GM23338 (cell line): ENCODE results near the gene NIPA2. TPM values are rescaled to one million over a fixed set of nuclear protein-coding genes. Genes with fewer than 3 reads are reported as not detected.

Source experiments
- ATAC-seq: fragments of 200-7000 bp; cut with Tn5 transposase; 3 replicates; pipeline ENCODE4 v1.9.1; 2020
- DNase-seq: peaks from one replicate; pipeline ENCODE4 v3.0.0-alpha.2; 2015; ENCODE audit warnings: low spot score
- H2AFZ ChIP-seq: fragments of 200-600 bp; sonication (generic); 2 replicates; pipeline ENCODE4 v1.8.0; 2016; ENCODE audit warnings: antibody characterized with exemption, mild to moderate bottlenecking, moderate library complexity
- H3F3A ChIP-seq: fragments of 200-600 bp; sonication (generic); replicated peaks from 2 replicates; pipeline ENCODE4 v1.8.0; 2017; ENCODE audit warnings: antibody characterized with exemption, mixed run types, low read depth
- H3K27ac ChIP-seq: fragments of 200-600 bp; sonication (generic); 2 replicates; pipeline ENCODE4 v1.6.1; 2016; ENCODE audit warnings: low read depth
- H3K27me3 ChIP-seq: fragments of 200-600 bp; sonication (generic); 2 replicates; pipeline ENCODE4 v1.8.0; 2016; ENCODE audit warnings: mild to moderate bottlenecking, mixed run types, moderate library complexity; ENCODE audit not compliant: insufficient read depth
- H3K36me3 ChIP-seq: fragments of 200-600 bp; sonication (generic); 2 replicates; pipeline ENCODE4 v1.8.0; 2016; ENCODE audit warnings: mild to moderate bottlenecking; ENCODE audit not compliant: insufficient read depth
- H3K4me1 ChIP-seq: fragments of 200-600 bp; sonication (generic); 2 replicates; pipeline ENCODE4 v1.8.0; 2016; ENCODE audit warnings: mild to moderate bottlenecking, moderate library complexity; ENCODE audit not compliant: insufficient read depth
- H3K4me2 ChIP-seq: fragments of 200-600 bp; sonication (generic); 2 replicates; pipeline ENCODE4 v1.7.1; 2017; ENCODE audit warnings: mixed run types
- H3K4me3 ChIP-seq: fragments of 200-600 bp; sonication (generic); 2 replicates; pipeline ENCODE4 v1.6.1; 2016; ENCODE audit warnings: mixed run types
- H3K79me2 ChIP-seq: fragments of 200-600 bp; sonication (generic); replicated peaks from 2 replicates; pipeline ENCODE4 v1.8.0; 2017; ENCODE audit warnings: mild to moderate bottlenecking; ENCODE audit not compliant: insufficient read depth
- H3K9me2 ChIP-seq: fragments of 200-600 bp; sonication (generic); 2 replicates; pipeline ENCODE4 v1.8.0; 2017; ENCODE audit not compliant: insufficient read depth
- H4K20me1 ChIP-seq: fragments of 200-600 bp; sonication (generic); replicated peaks from 2 replicates; pipeline ENCODE4 v1.8.0; 2017; ENCODE audit warnings: mild to moderate bottlenecking; ENCODE audit not compliant: insufficient read depth
- H3K27ac Mint-ChIP-seq: 2 replicates; pipeline ENCODE4 v1.8.0; 2020; ENCODE audit warnings: inconsistent platforms, mild to moderate bottlenecking, moderate library complexity, mixed read lengths
- H3K27me3 Mint-ChIP-seq: 3 replicates; pipeline ENCODE4 v1.8.0; 2022; ENCODE audit warnings: low read depth, mild to moderate bottlenecking, moderate library complexity, mixed read lengths, inconsistent platforms; ENCODE audit not compliant: insufficient read depth, poor library complexity
- H3K36me3 Mint-ChIP-seq: 3 replicates; pipeline ENCODE4 v1.8.0; 2021; ENCODE audit warnings: low read depth, mild to moderate bottlenecking, inconsistent platforms, moderate library complexity, mixed read lengths
- H3K4me1 Mint-ChIP-seq: 3 replicates; pipeline ENCODE4 v1.8.0; 2020; ENCODE audit warnings: mild to moderate bottlenecking, inconsistent platforms, mixed read lengths
- H3K4me3 Mint-ChIP-seq: 3 replicates; pipeline ENCODE4 v1.8.0; 2021; ENCODE audit warnings: moderate library complexity, mild to moderate bottlenecking, inconsistent platforms, mixed read lengths
- H3K9me3 Mint-ChIP-seq: 3 replicates; pipeline ENCODE4 v1.8.0; 2020; ENCODE audit warnings: moderate library complexity, mild to moderate bottlenecking, inconsistent platforms, mixed read lengths
- CTCF ChIP-seq, 2 experiments: fragments of 200-600 bp in 1 of 2; sonication (generic) in 1 of 2; conservative IDR thresholded peaks; 2 replicates each; pipeline versions ENCODE4 v1.5.1 to v1.6.1; 2016 to 2017; ENCODE audit warnings: antibody characterized with exemption in 2 of 2, low read depth in 2 of 2, mild to moderate bottlenecking in 2 of 2, moderate library complexity in 1 of 2
- EZH2 ChIP-seq: fragments of 200-600 bp; sonication (generic); IDR thresholded peaks from one replicate; pipeline ENCODE4 v1.8.0; 2017; ENCODE audit warnings: antibody characterized with exemption, mild to moderate bottlenecking, low read depth; ENCODE audit not compliant: unreplicated experiment
- EZH2phosphoT487 ChIP-seq: fragments of 200-600 bp; sonication (generic); IDR thresholded peaks from one replicate; pipeline ENCODE4 v1.8.1; 2018; ENCODE audit warnings: antibody characterized with exemption; ENCODE audit not compliant: unreplicated experiment
- JUNB ChIP-seq: IDR thresholded peaks from one replicate; pipeline ENCODE4 v1.6.1; 2016; ENCODE audit warnings: antibody characterized with exemption; ENCODE audit not compliant: unreplicated experiment
- NANOG ChIP-seq: IDR thresholded peaks from 2 replicates; pipeline ENCODE4 v1.6.1; 2016; ENCODE audit warnings: antibody characterized with exemption, borderline replicate concordance
- POLR2AphosphoS5 ChIP-seq: IDR thresholded peaks from 2 replicates; pipeline ENCODE4 v1.6.1; 2016; ENCODE audit warnings: antibody characterized with exemption, low read depth
- STAT1 ChIP-seq: IDR thresholded peaks from one replicate; pipeline ENCODE4 v1.6.1; 2016; ENCODE audit warnings: antibody characterized with exemption; ENCODE audit not compliant: unreplicated experiment
- ZNF114 ChIP-seq: fragments of 250-450 bp; sonication (Bioruptor Pico); IDR thresholded peaks from 2 replicates; pipeline ENCODE4 v1.5.0; 2020; ENCODE audit warnings: mild to moderate bottlenecking, moderate library complexity
- ZNF331 ChIP-seq: fragments of 250-450 bp; sonication (Bioruptor Pico); IDR thresholded peaks from 2 replicates; pipeline ENCODE4 v1.5.0; 2020; ENCODE audit warnings: low read depth, mild to moderate bottlenecking, moderate library complexity
- polyA plus RNA-seq: library from polyadenylated mRNA; unstranded; fragments of >200 nt; fragmentation: Nextera tagmentation; extraction: Ambion mirVana; gene quantifications from 2 replicates; pipeline ENCODE4 v1.2.1, GENCODE V29; 2016
- total RNA-seq: library from RNA; depleted of rRNA; stranded (reverse); fragments of >200 nt; shearing (Covaris generic); gene quantifications from 2 replicates; pipeline ENCODE4 v1.2.3, GENCODE V29; 2014

Gene NIPA2
- total and polyA plus RNA-seq, 2 experiments from 2014 or later = 35.0 to 105 TPM

- TF ChIP-seq JUNB (no peak), STAT1 (no peak), POLR2AphosphoS5 (no peak), EZH2phosphoT487 (no peak), EZH2 (no peak), ZNF331 (CRISPR knock-in tag) (no peak), ZNF114 (CRISPR knock-in tag) (no peak)
Observed at GRCh38 chr15:22895465-22896190, 57.2 kb downstream of the NIPA2 start (continued).

- no peaks in the 10 kb centered on the region for H3K27me3 Mint-ChIP-seq
- H3K9me3 Mint-ChIP-seq = no peaks in the 10 kb centered on the region
- Histone ChIP-seq H3K27ac (no peak overlapping the region), H3K4me3 (no peak overlapping the region), H3K27me3 (no peaks in the 10 kb centered on the region), H4K20me1 (no peaks in the 10 kb centered on the region), H3K79me2 (no peaks in the 10 kb centered on the region), H3K9me2 (no peaks in the 10 kb centered on the region), H3K4me1 (no peaks in the 10 kb centered on the region), H3K4me2 (no peak overlapping the region), H2AFZ (no peak overlapping the region), H3F3A (no peaks in the 10 kb centered on the region), H3K36me3 (no peaks in the 10 kb centered on the region; the same call in 1 of the 2 replicates)
- ATAC-seq (no peak), DNase-seq (no peak)
- H3K36me3 Mint-ChIP-seq = peaks cover 24% of the 10 kb centered on the region
- H3K4me3 Mint-ChIP-seq = no peak overlapping the region
- H3K27ac Mint-ChIP-seq = no peak overlapping the region
- TF ChIP-seq JUNB = no peak
- no peak for TF ChIP-seq EZH2
- no peaks in the 10 kb centered on the region for H3K4me1 Mint-ChIP-seq
Observed at GRCh38 chr15:22902046-22902445, 63.6 kb downstream of the NIPA2 start.

DNA sequence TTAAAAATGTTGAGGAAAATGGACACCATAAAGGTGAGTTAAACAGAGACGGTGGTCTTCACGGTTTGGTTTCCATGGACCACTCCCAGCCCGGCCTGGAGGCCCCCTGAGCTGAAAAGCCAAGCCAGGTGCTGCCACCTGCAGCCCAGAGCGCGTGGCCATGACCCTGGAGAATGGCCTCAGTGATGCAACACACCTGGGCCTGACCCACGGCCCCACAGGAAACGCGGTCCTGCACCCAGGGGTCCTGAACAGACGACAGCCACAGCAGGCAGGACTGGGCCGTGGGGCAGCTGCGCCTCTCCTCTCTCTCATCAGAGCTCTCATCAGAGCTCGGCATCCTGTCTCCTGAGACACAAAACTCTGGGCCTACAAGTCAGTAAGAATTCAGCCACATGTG lies 64.1 kb downstream of the NIPA2 start:
- H3K27ac ChIP-seq = no peak overlapping the region
- H3K9me2 ChIP-seq = no peaks in the 10 kb centered on the region
- Mint-ChIP-seq H3K27me3 (no peaks in the 10 kb centered on the region), H3K9me3 (no peaks in the 10 kb centered on the region), H3K36me3 (peaks cover 24% of the 10 kb centered on the region), H3K4me1 (no peaks in the 10 kb centered on the region), H3K27ac (peak overlapping the region; percentile 87), H3K4me3 (no peak overlapping the region)
- no peaks in the 10 kb centered on the region for H3K27me3 ChIP-seq
- no peak overlapping the region for H2AFZ ChIP-seq
- DNase-seq (peak; percentile 47), ATAC-seq (peak; percentile 90)
- H4K20me1 ChIP-seq = no peaks in the 10 kb centered on the region
- H3K36me3 ChIP-seq = no peaks in the 10 kb centered on the region; the same call in 1 of the 2 replicates
- no peaks in the 10 kb centered on the region for H3K79me2 ChIP-seq
- no peak overlapping the region for H3K4me2 ChIP-seq
- H3K4me3 ChIP-seq = no peak overlapping the region
- no peaks in the 10 kb centered on the region for H3F3A ChIP-seq
- no peaks in the 10 kb centered on the region for H3K4me1 ChIP-seq
- peak; percentile 33 to 67 for TF ChIP-seq CTCF (conservative IDR thresholded peaks at IDR 0.05; ENCODE audit: low read depth in 2 of 2)
- no peak for TF ChIP-seq NANOG
